Type B pancreatic cell (in vitro differentiated cells): ENCODE data around the gene THRB. TPM values are rescaled to one million over a fixed set of nuclear protein-coding genes. Genes with fewer than 3 reads are reported as not detected.

ENCODE experiments used
- DNase-seq: peaks from one replicate; pipeline ENCODE4 v3.0.0; 2021; ENCODE audit warnings: mixed read lengths; ENCODE audit not compliant: unreplicated experiment; ENCODE audit errors: extremely low spot score
- H3K27ac Mint-ChIP-seq: 2 replicates; pipeline ENCODE4 v1.8.0; 2021; ENCODE audit warnings: mild to moderate bottlenecking, mixed read lengths
- H3K27me3 Mint-ChIP-seq: 2 replicates; pipeline ENCODE4 v1.8.0; 2021; ENCODE audit warnings: mixed read lengths
- H3K36me3 Mint-ChIP-seq: 2 replicates; pipeline ENCODE4 v1.8.0; 2021; ENCODE audit warnings: mixed read lengths
- H3K4me1 Mint-ChIP-seq: one replicate; pipeline ENCODE4 v1.8.0; 2021; ENCODE audit warnings: mixed read lengths; ENCODE audit not compliant: unreplicated experiment
- H3K4me3 Mint-ChIP-seq: 2 replicates; pipeline ENCODE4 v1.8.0; 2021; ENCODE audit warnings: mild to moderate bottlenecking, mixed read lengths
- H3K9me3 Mint-ChIP-seq: 2 replicates; pipeline ENCODE4 v1.8.0; 2021; ENCODE audit warnings: mixed read lengths
- CTCF ChIP-seq: fragments of 200-600 bp; sonication (generic); conservative IDR thresholded peaks from 2 replicates; pipeline ENCODE4 v1.5.0; 2021; ENCODE audit warnings: antibody characterized with exemption, mild to moderate bottlenecking
- total RNA-seq: library from RNA; stranded (reverse); gene quantifications from 2 replicates; pipeline ENCODE4 v1.2.1, GENCODE V29; 2021; ENCODE audit warnings: low replicate concordance

THRB gene
- total RNA-seq, 1 donor from 2014 or later, result 15.6 TPM

GRCh38 chr3:24500806-24501205 is 6.2 kb upstream of the THRB start:
- no peak for DNase-seq
- Mint-ChIP-seq H3K27me3 (peaks cover 13% of the 10 kb centered on the region), H3K36me3 (no peaks in the 10 kb centered on the region), H3K4me1 (no peaks in the 10 kb centered on the region), H3K9me3 (peaks cover 5% of the 10 kb centered on the region), H3K27ac (no peak overlapping the region), H3K4me3 (no peak overlapping the region)
- no peak for TF ChIP-seq CTCF

GRCh38 chr3:24499991-24500390 is 5.3 kb upstream of the THRB start:
- DNase-seq, result no peak
- no peaks in the 10 kb centered on the region for H3K4me1 Mint-ChIP-seq
- no peak for TF ChIP-seq CTCF
- H3K9me3 Mint-ChIP-seq, result no peaks in the 10 kb centered on the region
- no peaks in the 10 kb centered on the region for H3K36me3 Mint-ChIP-seq
- H3K27me3 Mint-ChIP-seq, result peaks cover 18% of the 10 kb centered on the region
- no peak overlapping the region for H3K4me3 Mint-ChIP-seq
- no peak overlapping the region for H3K27ac Mint-ChIP-seq

DNA sequence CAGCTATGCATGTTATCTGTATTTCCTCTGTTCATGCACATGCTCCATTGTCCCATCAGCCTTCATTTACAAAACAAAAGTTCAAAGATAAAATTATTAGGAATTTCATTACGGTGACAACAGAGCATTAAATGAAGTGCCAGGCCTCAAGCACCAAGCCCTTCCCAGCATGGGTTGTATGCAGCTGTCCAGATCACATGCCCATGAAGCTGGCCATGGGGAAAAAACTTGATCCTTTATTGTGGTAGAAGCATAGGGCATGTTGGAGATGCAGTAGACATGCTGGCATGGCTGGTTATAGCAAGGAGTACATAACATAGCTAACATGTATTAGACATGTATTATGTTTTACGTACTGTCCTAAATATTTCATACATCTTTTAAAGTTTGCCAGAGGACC is 4.1 kb upstream of the THRB start:
- TF ChIP-seq CTCF, result no peak
- Mint-ChIP-seq H3K4me1 (no peaks in the 10 kb centered on the region), H3K27me3 (peaks cover 19% of the 10 kb centered on the region)

GRCh38 chr3:24498391-24498790 is 3.7 kb upstream of the THRB start:
- H3K27ac Mint-ChIP-seq, result no peak overlapping the region
- DNase-seq, result no peak
- no peaks in the 10 kb centered on the region for H3K36me3 Mint-ChIP-seq
- TF ChIP-seq CTCF, result no peak
- no peak overlapping the region for H3K4me3 Mint-ChIP-seq
- H3K27me3 Mint-ChIP-seq, result peaks cover 23% of the 10 kb centered on the region
- H3K9me3 Mint-ChIP-seq, result no peaks in the 10 kb centered on the region
- H3K4me1 Mint-ChIP-seq, result peaks cover 2% of the 10 kb centered on the region

More for the DNA sequence above, 4.1 kb upstream of the THRB start:
- Mint-ChIP-seq H3K9me3 (no peaks in the 10 kb centered on the region), H3K27ac (no peak overlapping the region), H3K36me3 (no peaks in the 10 kb centered on the region), H3K4me3 (no peak overlapping the region)
- no peak for DNase-seq

- no peak overlapping the region for H3K27ac Mint-ChIP-seq
- H3K4me3 Mint-ChIP-seq, result no peak overlapping the region
- no peaks in the 10 kb centered on the region for H3K9me3 Mint-ChIP-seq
- no peaks in the 10 kb centered on the region for H3K36me3 Mint-ChIP-seq
- no peak for DNase-seq
- H3K4me1 Mint-ChIP-seq, result peaks cover 6% of the 10 kb centered on the region
- peaks cover 28% of the 10 kb centered on the region for H3K27me3 Mint-ChIP-seq
- no peak for TF ChIP-seq CTCF
Observed at GRCh38 chr3:24497942-24498341, 3.3 kb upstream of the THRB start.
